NCI-H1694 (cell line): Measurements from ENCODE around the gene C3orf22.
"Not testable (repeated sequence)": the region's sequence is repeated elsewhere in the genome, so short reads cannot be mapped to it uniquely, and the experiment has no call there.

Experiments
- DNase-seq: peaks from one replicate; lab custom pipeline; 2025; lab: John Stamatoyannopoulos, UW

C3orf22 gene

DNA sequence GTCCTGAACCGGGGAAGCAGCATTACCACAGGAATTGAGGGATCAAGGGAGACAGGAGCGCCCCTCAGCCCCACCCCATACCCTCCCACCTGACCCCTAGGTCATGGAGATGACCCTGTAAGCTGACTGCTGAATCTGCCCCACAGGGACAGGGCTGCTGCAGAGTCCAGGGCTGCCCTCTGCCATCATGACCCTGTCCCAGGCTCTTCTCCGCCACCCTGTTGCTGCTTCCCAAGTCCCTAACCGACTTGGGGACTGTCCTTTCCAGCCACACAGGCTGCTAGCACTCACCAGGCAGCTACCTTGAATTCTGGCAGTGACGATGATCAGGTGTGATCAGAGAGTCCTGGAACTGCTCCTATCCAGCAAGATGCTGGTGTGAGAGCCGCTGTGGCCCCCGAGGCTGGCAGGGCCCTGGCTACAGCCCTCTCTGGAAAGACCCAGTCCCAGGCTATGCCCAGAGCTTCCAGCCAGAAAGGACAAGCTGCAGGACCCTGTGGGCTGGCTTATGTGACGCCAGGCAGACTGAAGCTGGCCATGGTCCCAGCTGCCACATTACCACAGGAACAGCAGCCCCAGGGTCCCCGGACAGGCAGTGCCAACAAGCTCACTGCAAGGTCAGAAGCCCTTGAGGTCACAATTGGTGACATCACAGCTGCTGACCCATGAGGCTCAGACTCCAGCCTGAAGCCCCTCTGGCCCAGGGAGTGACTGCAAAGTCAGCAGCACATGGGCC, at the start of gene C3orf22:
Gene C3orf22 (minus strand): TSS at position 597 of the 736 bp plus-strand sequence. CDS start 5,542 bp downstream, outside the sequence.
- no peak for DNase-seq

DNA sequence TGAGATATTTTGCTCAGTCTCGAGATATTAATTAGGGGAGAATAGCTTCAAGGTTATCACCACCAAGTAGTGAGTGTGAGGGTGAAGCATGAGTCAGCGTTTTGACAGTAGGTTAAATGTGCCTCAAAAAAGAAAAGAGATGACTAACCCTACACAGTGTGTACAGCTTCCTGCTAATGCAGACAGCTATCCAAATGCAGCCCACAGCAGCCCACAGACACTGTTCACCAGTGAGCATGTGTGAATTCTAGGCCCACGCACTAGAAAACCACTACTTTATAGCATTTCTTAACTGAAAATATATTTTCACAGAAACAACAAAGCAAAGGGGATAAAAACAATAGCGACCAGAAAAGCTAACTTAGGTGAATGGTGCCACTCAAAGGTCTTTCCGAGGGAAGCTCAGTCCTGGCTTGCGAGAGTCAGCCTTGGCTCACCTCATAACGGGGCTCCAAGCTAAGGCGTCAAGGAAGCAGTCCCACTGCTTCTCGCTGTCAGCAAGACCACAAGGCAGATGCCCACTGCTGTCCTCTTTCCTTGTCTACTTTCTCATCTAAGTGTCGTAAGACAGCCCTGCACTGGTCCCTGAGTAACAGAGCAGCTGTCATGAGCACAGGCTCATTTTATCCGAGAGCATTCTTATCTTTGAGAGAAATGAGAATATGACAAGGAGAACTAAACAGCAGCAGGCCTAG, 48.6 kb upstream of the C3orf22 start:
- no peak for DNase-seq

DNA sequence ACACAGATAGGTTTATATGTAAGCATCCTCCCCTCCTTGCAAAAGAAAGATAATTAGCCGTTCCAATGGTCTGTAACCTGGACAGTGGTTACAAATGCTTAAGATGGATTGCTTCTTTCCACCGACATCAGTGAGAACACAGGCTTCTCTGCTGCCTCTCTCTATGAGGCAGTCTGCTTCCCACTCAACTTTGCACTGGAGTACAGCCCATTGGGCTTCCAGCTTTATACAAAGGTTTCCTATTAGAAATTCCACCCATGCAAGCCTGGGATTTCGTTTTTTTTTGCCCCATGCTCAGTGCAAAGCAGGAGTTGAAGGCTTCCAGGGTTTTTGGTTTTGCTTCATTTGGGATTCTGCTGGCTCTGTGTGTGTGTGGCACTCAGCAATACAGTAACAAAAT, 47.3 kb upstream of the C3orf22 start:
- no peak for DNase-seq

DNA sequence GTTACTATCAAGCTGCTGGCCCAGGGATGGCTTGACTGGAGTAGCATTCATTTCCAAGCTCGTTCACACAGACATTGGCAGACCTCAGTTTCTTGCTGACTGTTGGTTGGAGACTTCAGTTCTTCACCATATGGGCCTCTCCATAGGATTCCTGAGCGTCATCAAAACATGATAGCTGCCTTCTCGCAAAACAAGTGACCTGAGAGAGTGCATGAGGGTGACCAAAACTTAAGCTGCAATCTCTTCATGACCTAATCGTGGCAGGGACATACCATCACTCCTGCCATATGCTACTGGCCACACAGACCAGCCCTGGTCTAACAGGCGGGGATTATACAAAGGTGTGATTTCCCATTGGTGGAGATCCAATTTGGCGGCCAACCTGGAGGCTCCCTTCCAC, 46.0 kb upstream of the C3orf22 start:
- no peak for DNase-seq

DNA sequence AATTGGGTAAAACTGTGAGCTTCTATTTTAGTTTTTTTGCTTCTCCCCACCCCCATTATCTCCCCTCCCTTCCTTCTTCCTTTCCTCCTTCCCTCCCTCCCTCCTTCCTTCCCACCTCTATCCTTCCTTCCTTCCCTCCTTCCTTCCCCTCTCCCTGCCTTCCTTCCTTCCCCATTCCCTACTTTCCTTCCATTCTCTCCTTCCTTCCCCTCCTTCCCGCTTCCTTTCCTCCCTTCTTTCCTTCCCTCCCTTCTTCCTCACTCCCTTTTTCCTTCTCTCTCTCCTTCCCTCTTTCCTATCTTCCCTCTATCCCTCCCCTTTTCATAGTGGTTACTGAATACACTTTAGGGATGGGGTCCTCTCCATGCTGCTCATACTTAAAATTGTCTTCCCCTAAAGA, 40.4 kb upstream of the C3orf22 start:
- no peak for DNase-seq

DNA sequence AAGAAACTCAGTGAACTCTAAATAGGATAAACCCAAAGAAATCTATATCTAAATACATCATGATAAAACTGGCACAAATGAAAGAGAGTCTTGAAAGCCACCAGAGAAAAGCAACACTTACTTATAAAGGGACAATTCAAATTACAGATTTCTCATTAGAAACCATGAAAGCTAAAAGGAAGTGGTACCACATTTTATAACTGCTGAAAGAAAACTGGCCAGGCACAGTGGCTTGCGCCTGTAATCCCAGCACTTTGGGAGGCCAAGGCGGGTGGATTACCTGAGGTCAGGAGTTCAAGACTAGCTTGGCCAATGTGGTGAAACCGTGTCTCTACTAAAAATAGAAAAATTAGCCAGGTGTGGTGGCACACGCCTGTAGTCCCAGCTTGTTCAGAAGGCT, 36.7 kb upstream of the C3orf22 start:
- DNase-seq, result not testable (repeated sequence)

DNA sequence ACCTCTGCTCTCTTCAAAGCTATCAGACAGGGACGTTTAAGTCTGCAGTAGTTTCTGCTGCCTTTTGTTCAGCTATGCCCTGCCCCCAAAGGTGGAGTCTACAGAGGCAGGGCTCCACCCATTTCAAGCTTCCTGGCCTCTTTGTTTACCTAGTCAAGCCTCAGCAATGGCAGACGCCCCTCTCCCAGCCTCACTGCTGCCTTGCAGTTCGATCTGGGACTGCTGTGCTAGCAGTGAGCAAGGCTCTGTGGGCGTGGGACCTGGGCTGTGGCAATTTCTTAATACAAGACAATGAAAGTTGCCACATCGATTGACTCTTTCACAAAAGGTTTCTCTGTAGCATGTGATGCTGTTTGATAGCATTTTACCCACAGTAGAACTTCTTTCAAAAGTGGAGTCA, 32.8 kb upstream of the C3orf22 start:
- not testable (repeated sequence) for DNase-seq

DNA sequence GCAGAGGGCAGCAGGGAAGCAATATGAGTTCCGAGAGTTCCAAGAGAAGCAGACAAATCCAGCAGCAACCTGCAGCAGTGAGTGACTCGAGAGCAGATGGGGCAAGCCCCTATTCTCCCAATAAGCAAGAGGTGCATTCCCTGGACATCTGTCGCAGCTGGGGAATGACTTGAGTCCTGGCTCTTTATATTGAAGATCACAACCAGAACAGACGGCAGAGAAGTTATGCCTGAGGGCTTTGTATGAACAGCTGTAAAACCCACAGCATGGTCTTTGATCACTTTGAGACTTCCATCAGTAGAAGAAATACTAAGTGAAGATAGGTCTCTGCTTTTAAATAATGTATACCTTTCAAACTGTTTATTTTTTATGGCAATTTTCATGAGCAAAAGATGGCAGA, 23.6 kb upstream of the C3orf22 start:
- DNase-seq, result peak; percentile 68

- no peak for DNase-seq
Observed at GRCh38 chr3:126581569-126581968, 22.8 kb upstream of the C3orf22 start.

- DNase-seq, result no peak
Observed at GRCh38 chr3:126580746-126581145, 22.0 kb upstream of the C3orf22 start.

- DNase-seq, result no peak
Observed at GRCh38 chr3:126578702-126579101, 20.0 kb upstream of the C3orf22 start.

DNA sequence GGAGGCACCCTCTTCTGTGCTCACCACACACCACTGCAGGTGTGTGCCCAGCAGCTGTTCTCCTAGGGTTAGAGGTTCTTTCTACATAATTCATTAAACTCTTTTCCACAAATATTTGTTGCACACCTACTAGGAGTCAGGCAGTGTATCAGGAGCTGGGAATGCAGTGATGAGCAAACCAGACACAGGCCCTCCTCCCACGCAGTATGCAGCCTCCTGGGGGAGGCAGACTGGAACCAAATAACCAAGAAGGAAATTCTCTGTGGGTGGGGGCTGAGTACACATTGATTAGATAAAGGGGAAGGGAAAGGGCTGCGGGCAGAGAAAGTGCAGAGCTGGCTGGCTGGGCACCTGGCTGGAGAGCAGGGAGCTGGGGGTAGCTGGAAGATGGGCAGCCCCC, 18.5 kb upstream of the C3orf22 start:
- DNase-seq, result no peak

DNA sequence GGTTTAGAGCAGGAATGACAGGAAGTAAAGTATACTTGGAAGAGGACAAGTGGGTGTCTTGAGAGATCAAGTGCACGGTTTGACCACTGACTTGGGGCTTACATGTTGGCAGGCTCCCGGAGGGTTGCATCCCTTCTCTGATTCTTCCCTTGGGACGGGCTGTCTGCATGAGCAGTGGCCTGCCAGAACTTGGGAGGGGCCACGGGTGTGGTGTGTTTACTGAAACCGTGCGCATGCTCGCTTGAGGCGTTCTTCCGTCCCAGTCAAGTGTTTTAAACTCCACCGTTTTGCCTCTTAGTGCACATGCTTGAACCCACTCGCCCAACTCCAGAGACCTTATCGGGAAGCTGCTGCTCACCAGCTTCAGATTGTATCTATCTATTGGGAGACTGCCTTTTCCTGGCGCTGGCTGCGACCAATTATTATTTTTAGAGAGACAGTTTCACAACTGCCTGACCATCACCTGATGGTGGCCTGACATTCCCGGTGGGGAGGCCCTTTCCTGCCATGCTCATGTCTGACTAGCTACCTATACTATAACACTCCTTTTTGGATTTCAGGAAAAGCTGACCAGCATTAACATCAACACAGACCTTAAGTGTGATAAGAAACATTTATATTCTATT, 14.9 kb upstream of the C3orf22 start:
- no peak for DNase-seq

- no peak for DNase-seq
Observed at GRCh38 chr3:126571078-126571477, 12.3 kb upstream of the C3orf22 start.

DNA sequence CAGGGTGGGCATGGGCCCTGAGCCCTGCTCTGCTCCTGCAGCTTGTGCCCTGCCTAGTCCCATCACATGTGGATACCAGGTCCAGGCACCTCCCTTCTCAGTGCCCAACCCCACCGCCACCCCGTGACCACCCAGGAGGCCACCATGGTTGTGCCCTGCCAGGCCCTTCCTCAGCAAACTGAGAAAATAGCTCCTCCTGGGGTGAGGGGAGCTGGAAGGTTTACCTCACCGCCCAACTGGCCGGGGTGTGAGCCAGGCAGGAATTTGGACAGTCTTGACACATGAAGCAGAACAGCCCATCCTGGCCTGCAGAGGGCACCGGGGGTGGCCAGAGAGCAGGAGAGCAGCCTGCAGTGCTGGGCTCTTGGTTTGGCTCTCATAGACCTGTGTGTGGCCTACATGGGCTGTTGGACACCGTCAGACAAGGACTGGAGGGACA, 11.4 kb upstream of the C3orf22 start:
- DNase-seq, result no peak

- no peak for DNase-seq
Observed at GRCh38 chr3:126569390-126569975, 10.8 kb upstream of the C3orf22 start.

- DNase-seq, result no peak
Observed at GRCh38 chr3:126568776-126569342, 10.1 kb upstream of the C3orf22 start.

DNA sequence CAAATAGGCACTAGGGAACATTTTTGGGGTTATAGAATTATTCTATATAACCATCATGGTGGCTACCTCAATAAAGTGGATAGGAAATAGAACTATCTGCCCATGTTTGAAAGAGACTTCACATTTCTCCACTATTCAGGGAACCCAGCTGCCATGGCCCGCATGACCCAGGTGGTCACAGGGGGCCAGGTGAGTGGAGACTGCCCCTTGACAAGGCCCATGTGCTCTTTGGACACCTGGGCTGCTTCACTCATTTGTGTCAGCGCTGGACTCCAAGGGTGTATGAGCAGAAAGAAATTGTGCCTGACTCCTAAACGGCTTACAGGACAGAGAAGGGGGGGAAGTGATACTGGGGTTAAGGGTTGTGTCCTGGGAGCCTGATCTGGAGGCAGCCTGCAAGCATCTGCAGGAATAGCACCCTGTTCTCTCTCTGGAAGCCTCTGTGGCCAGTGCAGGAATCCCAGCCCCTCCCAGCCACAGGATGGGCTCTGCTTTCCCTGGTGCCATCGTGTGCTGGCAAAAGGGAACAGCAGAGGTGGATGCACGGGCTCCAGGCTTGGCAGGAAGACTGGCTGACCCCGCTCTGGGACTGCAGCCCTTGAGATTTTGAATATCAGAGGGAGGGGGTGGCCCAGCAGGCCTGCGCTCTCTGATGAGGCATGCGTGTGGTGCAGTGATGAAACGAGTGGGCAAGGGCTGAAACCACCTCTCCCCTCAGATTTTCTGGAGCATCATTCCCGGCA, 9.1 kb upstream of the C3orf22 start:
- DNase-seq, result no peak

DNA sequence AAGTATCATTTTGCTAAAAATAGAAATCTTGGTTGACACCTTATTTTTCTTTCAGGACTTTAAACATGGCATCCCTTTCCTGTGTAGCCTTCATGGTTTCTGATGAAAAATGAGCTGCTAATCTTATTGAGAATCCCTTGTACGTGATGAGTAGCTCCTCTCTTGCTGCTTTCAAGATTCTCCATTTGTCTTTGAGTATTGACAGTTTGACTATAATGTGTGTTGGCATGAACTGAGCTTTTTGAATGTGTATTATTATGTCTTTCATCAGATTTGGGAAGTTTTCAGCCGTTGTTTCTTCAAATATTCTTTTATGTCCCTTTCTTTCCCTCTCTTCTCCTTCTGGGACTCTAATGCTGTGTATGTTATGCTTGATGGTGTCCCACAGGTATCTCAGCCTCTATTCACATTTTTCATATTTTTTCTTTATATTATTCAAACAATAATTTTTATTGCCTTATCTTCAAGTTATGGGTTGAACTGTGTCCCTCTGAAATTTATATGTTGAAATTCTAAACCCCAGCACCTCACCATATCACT, 4.1 kb upstream of the C3orf22 start:
- no peak for DNase-seq

DNA sequence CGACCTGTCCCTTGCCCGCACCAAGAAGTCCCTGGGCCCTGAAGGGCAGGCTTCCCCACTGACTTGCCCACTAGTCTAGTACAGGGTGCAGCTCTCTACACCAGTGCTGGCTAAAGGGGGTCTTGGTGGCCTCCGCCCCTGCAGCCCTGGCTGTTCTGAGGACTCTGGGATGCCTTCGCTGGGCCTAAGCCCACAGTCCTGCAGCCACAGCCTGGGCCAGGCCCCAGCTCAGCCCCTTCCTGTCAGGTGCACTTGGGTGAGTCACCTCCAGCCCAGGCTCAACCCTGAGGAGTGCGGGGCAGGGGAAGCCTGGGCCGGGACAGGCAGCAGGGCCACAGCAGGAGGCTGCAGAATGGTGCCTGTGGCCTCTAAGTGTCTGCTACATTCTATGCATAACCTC, 971 bp downstream of the C3orf22 start:
- no peak for DNase-seq

DNA sequence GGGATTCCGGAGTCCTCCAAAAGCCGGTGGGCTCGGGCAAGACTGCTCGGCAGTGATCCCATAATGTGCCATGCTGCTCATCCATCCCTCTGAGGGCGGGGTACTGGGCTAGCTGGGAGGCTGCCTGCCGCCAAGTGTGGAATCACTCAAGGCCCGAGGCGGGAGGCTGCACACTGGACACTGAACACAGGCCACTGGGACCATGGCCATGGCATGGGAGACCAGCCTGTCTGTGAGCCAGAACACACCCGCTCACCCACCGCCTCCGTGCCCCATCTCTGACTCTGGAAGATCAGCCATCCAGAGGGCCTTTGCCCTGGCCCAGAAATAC, 1.4 kb downstream of the C3orf22 start:
- DNase-seq, result no peak
